Measurements from ENCODE around the gene NID2. TPM values are rescaled to one million over a fixed set of nuclear protein-coding genes. Genes with fewer than 3 reads are reported as not detected.

The NID2 gene
- total RNA-seq, 1 experiment from 2014 or later: 6.6 TPM

DNA sequence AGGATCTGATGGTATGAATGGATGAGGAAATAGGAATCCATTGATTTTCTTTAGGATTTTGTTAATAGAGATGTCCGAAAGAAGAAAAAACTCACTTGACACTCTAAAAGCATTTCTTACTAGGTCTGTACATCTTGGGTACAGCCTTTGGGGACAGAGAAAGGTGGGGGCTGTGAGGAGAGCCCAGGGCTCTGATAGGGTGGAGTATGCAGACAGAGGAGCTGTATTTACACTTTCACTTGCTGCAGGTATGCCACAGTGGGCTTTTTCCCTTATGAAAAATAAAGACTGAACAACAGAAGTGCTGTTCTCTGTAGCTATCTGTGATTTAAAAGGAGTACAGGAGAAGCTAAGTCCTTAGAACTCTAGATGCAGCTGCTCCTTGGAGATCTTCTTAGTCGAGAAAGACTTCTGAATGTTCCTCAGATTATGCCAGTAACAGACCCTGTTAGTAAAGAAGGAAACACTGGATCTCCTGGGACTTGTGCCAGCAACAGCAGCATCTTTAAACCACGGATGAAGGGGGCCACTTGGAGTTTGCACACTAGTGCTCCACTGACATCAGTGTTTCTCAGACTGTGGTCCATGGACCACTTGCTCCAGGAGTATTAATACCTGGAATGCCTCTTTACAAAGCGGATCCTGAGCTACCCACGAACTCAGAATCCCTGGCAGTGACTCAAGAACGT lies 98.9 kb downstream of the NID2 start:
- H3K23ac ChIP-seq (ENCODE audit: insufficient read length, low read depth, low read length): no peak overlapping the region
- no peaks in the 10 kb centered on the region for H3K23me2 ChIP-seq (ENCODE audit: insufficient read length, low read depth, low read length, poor library complexity, severe bottlenecking)
- no peak overlapping the region for H2BK120ac ChIP-seq (ENCODE audit: low read depth, low read length, poor library complexity, severe bottlenecking)
- no peak overlapping the region for H3K4ac ChIP-seq (ENCODE audit: low read depth, low read length)
- no peak overlapping the region for H3K4me2 ChIP-seq (ENCODE audit: insufficient read depth, insufficient read length, low read length)
- no peak overlapping the region for H2BK15ac ChIP-seq (ENCODE audit: low read depth, low read length)
- H3K4me1 Mint-ChIP-seq: 0 out of 4 replicates have a peak, but pooled peaks cover 0 to under 1% of the 10 kb centered on the region in 2 experiments
- 0 out of 2 replicates have a peak, but pooled peaks cover 2% of the 10 kb centered on the region for H3K4me1 ChIP-seq (ENCODE audit: insufficient read depth, low read length)
- H2BK5ac ChIP-seq (ENCODE audit: insufficient read length, low read length): no peak overlapping the region
- H2BK12ac ChIP-seq (ENCODE audit: insufficient read length, low read depth, low read length): no peak overlapping the region
- no peak overlapping the region for H3K18ac ChIP-seq (ENCODE audit: insufficient read length, low read depth, low read length)
- no peaks in the 10 kb centered on the region for H3K79me1 ChIP-seq (ENCODE audit: insufficient read depth, low read depth, low read length, poor library complexity, severe bottlenecking)
- no peak for DNase-seq
- no peak overlapping the region for H2BK20ac ChIP-seq (ENCODE audit: low read depth, low read length, poor library complexity, severe bottlenecking)
- TF ChIP-seq, protein P1, sequence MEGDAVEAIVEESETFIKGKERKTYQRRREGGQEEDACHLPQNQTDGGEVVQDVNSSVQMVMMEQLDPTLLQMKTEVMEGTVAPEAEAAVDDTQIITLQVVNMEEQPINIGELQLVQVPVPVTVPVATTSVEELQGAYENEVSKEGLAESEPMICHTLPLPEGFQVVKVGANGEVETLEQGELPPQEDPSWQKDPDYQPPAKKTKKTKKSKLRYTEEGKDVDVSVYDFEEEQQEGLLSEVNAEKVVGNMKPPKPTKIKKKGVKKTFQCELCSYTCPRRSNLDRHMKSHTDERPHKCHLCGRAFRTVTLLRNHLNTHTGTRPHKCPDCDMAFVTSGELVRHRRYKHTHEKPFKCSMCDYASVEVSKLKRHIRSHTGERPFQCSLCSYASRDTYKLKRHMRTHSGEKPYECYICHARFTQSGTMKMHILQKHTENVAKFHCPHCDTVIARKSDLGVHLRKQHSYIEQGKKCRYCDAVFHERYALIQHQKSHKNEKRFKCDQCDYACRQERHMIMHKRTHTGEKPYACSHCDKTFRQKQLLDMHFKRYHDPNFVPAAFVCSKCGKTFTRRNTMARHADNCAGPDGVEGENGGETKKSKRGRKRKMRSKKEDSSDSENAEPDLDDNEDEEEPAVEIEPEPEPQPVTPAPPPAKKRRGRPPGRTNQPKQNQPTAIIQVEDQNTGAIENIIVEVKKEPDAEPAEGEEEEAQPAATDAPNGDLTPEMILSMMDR (conservative IDR thresholded peaks at IDR 0.05): no peak
- H2AK5ac ChIP-seq (ENCODE audit: insufficient read length, low read length): no peak overlapping the region
- no peak overlapping the region for H3K27ac ChIP-seq (ENCODE audit: insufficient read length, low read depth, low read length)
- no peak overlapping the region for H3T11ph ChIP-seq (ENCODE audit: low read length)
- no peaks in the 10 kb centered on the region for H3K9me3 ChIP-seq (ENCODE audit: control insufficient read depth, low read depth, low read length)
- H4K91ac ChIP-seq (ENCODE audit: insufficient read length, low read depth, low read length): no peak overlapping the region
- no peaks in the 10 kb centered on the region for H3K36me3 Mint-ChIP-seq (ENCODE audit: insufficient read depth in 1 of 3, low read depth in 3 of 3)
- H3K56ac ChIP-seq (ENCODE audit: insufficient read length, low read depth, low read length): no peak overlapping the region
- no peaks in the 10 kb centered on the region for H3K79me2 ChIP-seq (ENCODE audit: insufficient read depth, low read length)
- H4K20me1 ChIP-seq (ENCODE audit: control insufficient read depth, insufficient read depth, insufficient read length): no peaks in the 10 kb centered on the region
- no CpG with 5 or more reads among the region's 6 CpGs for WGBS (ENCODE audit: extremely low coverage, insufficient read length, low lambda C conversion rate)
- H3K27me3 Mint-ChIP-seq (ENCODE audit: low read depth): no peaks in the 10 kb centered on the region
- H3K9ac ChIP-seq (ENCODE audit: extremely low read depth, insufficient read length, low read length): no peak overlapping the region
- no peak overlapping the region for H3K4me3 Mint-ChIP-seq
- H3K27me3 ChIP-seq (ENCODE audit: insufficient read depth, low read length): no peaks in the 10 kb centered on the region
- H3K27ac Mint-ChIP-seq: no peak overlapping the region
- no peaks in the 10 kb centered on the region for H3K9me3 Mint-ChIP-seq
- H4K5ac ChIP-seq (ENCODE audit: insufficient read length, low read depth, low read length): no peak overlapping the region
- no peak overlapping the region for H2AFZ ChIP-seq (ENCODE audit: low read length)
- H4K8ac ChIP-seq (replicated peaks; ENCODE audit: insufficient read length, low read depth, low read length): no peak overlapping the region
- no peak overlapping the region for H3K14ac ChIP-seq (ENCODE audit: insufficient read depth, low read length)

Measured in H9 (cell line).